ENCODE results near the gene CWC22.

- no peak for TF ChIP-seq JUND (IDR thresholded peaks at IDR 0.05; ENCODE audit: low read length)
- TF ChIP-seq, protein P1, sequence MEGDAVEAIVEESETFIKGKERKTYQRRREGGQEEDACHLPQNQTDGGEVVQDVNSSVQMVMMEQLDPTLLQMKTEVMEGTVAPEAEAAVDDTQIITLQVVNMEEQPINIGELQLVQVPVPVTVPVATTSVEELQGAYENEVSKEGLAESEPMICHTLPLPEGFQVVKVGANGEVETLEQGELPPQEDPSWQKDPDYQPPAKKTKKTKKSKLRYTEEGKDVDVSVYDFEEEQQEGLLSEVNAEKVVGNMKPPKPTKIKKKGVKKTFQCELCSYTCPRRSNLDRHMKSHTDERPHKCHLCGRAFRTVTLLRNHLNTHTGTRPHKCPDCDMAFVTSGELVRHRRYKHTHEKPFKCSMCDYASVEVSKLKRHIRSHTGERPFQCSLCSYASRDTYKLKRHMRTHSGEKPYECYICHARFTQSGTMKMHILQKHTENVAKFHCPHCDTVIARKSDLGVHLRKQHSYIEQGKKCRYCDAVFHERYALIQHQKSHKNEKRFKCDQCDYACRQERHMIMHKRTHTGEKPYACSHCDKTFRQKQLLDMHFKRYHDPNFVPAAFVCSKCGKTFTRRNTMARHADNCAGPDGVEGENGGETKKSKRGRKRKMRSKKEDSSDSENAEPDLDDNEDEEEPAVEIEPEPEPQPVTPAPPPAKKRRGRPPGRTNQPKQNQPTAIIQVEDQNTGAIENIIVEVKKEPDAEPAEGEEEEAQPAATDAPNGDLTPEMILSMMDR (IDR thresholded peaks at IDR 0.05; ENCODE audit: control extremely low read depth in 1 of 3, insufficient read depth in 1 of 3, low read depth in 1 of 3, low read length in 3 of 3): no peak
Observed at GRCh38 chr2:179981085-179981484, 26.0 kb downstream of the CWC22 start.

All from H1 (cell line).